HuH-7.5 (cell line): ENCODE data around the gene TAS1R2.
"Not testable (repeated sequence)": the region's sequence is repeated elsewhere in the genome, so short reads cannot be mapped to it uniquely, and the experiment has no call there.

Experiments
- DNase-seq: peaks from one replicate; pipeline ENCODE4 v3.0.0; 2011; ENCODE audit warnings: low spot score

TAS1R2 gene

GRCh38 chr1:18859560-18859959 is at the start of gene TAS1R2:
Gene TAS1R2 (minus strand): TSS chr1:18859660. CDS start chr1:18859660, 0 bp downstream.
- no peak for DNase-seq

GRCh38 chr1:18907917-18908845 is 48.7 kb upstream of the TAS1R2 start:
- no peak for DNase-seq

GRCh38 chr1:18907021-18907916 is 47.8 kb upstream of the TAS1R2 start:
- DNase-seq, result peak; percentile 56

GRCh38 chr1:18903291-18903756 is 43.9 kb upstream of the TAS1R2 start:
- DNase-seq, result no peak

- peak; percentile 99 for DNase-seq
These were observed 43.2 kb upstream of the TAS1R2 start, which contains the start of gene ALDH4A1 for GRCh38 chr1:18902523-18903290. Gene ALDH4A1 (minus strand): TSS chr1:18902555. CDS start chr1:18902523, 32 bp downstream.

- DNase-seq, result peak; percentile 47
These were observed 42.6 kb upstream of the TAS1R2 start for GRCh38 chr1:18901952-18902522.

GRCh38 chr1:18901147-18901951 is 41.9 kb upstream of the TAS1R2 start:
- DNase-seq, result peak; percentile 62

- DNase-seq, result no peak
These were observed 40.9 kb upstream of the TAS1R2 start for GRCh38 chr1:18900303-18900841.

GRCh38 chr1:18899363-18900049 is 40.0 kb upstream of the TAS1R2 start:
- no peak for DNase-seq

GRCh38 chr1:18898567-18898966 is 39.1 kb upstream of the TAS1R2 start:
- DNase-seq, result no peak

GRCh38 chr1:18895317-18895716 is 35.9 kb upstream of the TAS1R2 start:
- DNase-seq, result no peak

- no peak for DNase-seq
These were observed 33.7 kb upstream of the TAS1R2 start for GRCh38 chr1:18893120-18893519.

GRCh38 chr1:18891858-18892257 is 32.4 kb upstream of the TAS1R2 start:
- DNase-seq, result not testable (repeated sequence)

- no peak for DNase-seq
These were observed 31.9 kb upstream of the TAS1R2 start for GRCh38 chr1:18891426-18891780.

- no peak for DNase-seq
These were observed 31.4 kb upstream of the TAS1R2 start for GRCh38 chr1:18890706-18891425.

- DNase-seq, result no peak
These were observed 26.5 kb upstream of the TAS1R2 start for GRCh38 chr1:18886003-18886335.

GRCh38 chr1:18885311-18886002 is 26.0 kb upstream of the TAS1R2 start:
- DNase-seq, result no peak

GRCh38 chr1:18884727-18885126 is 25.3 kb upstream of the TAS1R2 start:
- DNase-seq, result no peak

GRCh38 chr1:18884419-18884717 is 24.9 kb upstream of the TAS1R2 start:
- DNase-seq, result no peak
